H1 (cell line): ENCODE results near the gene SNX27. TPM values are rescaled to one million over a fixed set of nuclear protein-coding genes. Genes with fewer than 3 reads are reported as not detected.

Experiments used
- BRCA1 ChIP-seq: IDR thresholded peaks from 2 replicates; pipeline ENCODE4 v1.6.1; 2012; ENCODE audit warnings: low read depth, low read length, improper control_type of control experiment
- NRF1 ChIP-seq: IDR thresholded peaks from 2 replicates; pipeline ENCODE4 v1.6.1; 2011; ENCODE audit warnings: mild to moderate bottlenecking, low read depth, low read length, improper control_type of control experiment
- POLR2AphosphoS5 ChIP-seq: IDR thresholded peaks from 2 replicates; pipeline ENCODE4 v1.6.1; 2011; ENCODE audit warnings: low read depth, low read length
- RBBP5 ChIP-seq: IDR thresholded peaks from 2 replicates; pipeline ENCODE4 v1.7.1; 2012; ENCODE audit warnings: low read depth, mild to moderate bottlenecking, inconsistent platforms, low read length, moderate library complexity, borderline replicate concordance
- SIN3A ChIP-seq, 2 experiments: IDR thresholded peaks in 1 of 2; conservative IDR thresholded peaks in 1 of 2; 2 replicates each; pipeline ENCODE4 v1.6.1; 2011 to 2012; ENCODE audit warnings: low read length in 2 of 2, improper control_type of control experiment in 1 of 2, low read depth in 1 of 2, mild to moderate bottlenecking in 1 of 2
- SP1 ChIP-seq: IDR thresholded peaks from 2 replicates; pipeline ENCODE4 v1.6.1; 2011; ENCODE audit warnings: low read depth, low read length
- SUZ12 ChIP-seq: fragments of 200-600 bp; sonication (generic); IDR thresholded peaks from 2 replicates; pipeline ENCODE4 v1.6.1; 2012; ENCODE audit warnings: mild to moderate bottlenecking, inconsistent platforms, low read length, moderate library complexity, mixed read lengths
- polyA plus RNA-seq, 7 experiments: library from polyadenylated mRNA; depleted of rRNA in 3 of 7; stranded (reverse) in 5 of 7; unstranded in 2 of 7; fragments of >200 nt in 5 of 7; fragments of 200-250 nt in 2 of 7; gene quantifications; 1 replicate in 5 of 7; 2 replicates in 1 of 7; 4 replicates in 1 of 7; pipeline versions ENCODE4 v1.2.1 to v1.2.3, GENCODE V29; 2011 to 2013; ENCODE audit warnings: missing spikeins in 2 of 7, mixed read lengths in 2 of 7
- total RNA-seq: library from RNA; stranded (reverse); fragmentation: NEBNext Ultra II Directional; extraction: Animal tissue kit (Norgen Biotek cat#: 25700); gene quantifications from 2 replicates; pipeline ENCODE4 v1.2.1, GENCODE V29; 2021
- TF ChIP-seq, protein P1 (sequence below): fragments of 300-600 bp; sonication (generic); IDR thresholded peaks from 2 replicates; pipeline ENCODE4 v1.7.1; 2012; ENCODE audit warnings: low read length, moderate library complexity, mild to moderate bottlenecking, inconsistent platforms; ENCODE audit not compliant: insufficient replicate concordance
- TF ChIP-seq, protein P2 (sequence below): IDR thresholded peaks from 2 replicates; pipeline ENCODE4 v1.6.1; 2011; ENCODE audit warnings: low read length, improper control_type of control experiment

SNX27 gene
- total and polyA plus RNA-seq, 2 of the 8 experiments (the other 6 are each of a cell fraction or from before 2014, with no cell fraction given), result 23.4 to 65.4 TPM

DNA sequence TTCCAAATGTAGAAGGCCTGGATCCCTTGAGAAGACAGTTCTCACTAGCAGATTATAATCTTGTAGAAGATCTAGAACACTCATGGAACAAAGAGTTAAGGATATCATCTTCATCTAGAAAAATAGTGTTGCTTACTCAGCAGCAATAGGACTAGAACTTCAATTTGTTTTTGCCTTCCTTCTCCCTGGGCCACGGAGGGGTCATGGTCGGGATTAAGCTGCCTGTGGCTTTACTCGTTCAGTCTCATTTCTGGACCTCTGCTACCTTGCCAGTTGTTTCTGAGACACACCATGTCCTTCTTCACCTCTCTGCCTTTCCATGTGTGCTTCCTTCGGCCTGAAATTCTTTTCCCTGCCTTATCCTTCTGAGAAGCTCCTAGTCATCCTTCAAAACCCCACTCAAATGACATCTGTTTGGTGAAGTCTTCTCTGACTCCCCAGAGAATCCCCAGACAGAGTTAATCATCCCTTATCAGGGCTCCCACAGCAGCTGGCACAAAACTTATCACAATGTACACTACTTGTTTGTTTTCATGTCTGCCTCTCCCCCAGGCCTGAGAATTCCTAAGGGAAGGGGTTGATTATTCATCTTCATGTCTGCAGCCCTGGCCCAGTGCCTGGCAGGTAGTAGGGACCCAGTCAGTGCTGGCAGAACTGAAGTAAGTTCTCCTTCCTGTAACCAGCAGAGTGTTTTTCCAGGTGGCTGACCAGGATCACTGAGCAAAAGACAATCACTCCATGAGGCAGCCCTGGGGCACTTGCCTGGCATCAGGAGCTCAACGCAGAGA is 15.5 kb upstream of the SNX27 start (continued):
- TF ChIP-seq, protein P1, sequence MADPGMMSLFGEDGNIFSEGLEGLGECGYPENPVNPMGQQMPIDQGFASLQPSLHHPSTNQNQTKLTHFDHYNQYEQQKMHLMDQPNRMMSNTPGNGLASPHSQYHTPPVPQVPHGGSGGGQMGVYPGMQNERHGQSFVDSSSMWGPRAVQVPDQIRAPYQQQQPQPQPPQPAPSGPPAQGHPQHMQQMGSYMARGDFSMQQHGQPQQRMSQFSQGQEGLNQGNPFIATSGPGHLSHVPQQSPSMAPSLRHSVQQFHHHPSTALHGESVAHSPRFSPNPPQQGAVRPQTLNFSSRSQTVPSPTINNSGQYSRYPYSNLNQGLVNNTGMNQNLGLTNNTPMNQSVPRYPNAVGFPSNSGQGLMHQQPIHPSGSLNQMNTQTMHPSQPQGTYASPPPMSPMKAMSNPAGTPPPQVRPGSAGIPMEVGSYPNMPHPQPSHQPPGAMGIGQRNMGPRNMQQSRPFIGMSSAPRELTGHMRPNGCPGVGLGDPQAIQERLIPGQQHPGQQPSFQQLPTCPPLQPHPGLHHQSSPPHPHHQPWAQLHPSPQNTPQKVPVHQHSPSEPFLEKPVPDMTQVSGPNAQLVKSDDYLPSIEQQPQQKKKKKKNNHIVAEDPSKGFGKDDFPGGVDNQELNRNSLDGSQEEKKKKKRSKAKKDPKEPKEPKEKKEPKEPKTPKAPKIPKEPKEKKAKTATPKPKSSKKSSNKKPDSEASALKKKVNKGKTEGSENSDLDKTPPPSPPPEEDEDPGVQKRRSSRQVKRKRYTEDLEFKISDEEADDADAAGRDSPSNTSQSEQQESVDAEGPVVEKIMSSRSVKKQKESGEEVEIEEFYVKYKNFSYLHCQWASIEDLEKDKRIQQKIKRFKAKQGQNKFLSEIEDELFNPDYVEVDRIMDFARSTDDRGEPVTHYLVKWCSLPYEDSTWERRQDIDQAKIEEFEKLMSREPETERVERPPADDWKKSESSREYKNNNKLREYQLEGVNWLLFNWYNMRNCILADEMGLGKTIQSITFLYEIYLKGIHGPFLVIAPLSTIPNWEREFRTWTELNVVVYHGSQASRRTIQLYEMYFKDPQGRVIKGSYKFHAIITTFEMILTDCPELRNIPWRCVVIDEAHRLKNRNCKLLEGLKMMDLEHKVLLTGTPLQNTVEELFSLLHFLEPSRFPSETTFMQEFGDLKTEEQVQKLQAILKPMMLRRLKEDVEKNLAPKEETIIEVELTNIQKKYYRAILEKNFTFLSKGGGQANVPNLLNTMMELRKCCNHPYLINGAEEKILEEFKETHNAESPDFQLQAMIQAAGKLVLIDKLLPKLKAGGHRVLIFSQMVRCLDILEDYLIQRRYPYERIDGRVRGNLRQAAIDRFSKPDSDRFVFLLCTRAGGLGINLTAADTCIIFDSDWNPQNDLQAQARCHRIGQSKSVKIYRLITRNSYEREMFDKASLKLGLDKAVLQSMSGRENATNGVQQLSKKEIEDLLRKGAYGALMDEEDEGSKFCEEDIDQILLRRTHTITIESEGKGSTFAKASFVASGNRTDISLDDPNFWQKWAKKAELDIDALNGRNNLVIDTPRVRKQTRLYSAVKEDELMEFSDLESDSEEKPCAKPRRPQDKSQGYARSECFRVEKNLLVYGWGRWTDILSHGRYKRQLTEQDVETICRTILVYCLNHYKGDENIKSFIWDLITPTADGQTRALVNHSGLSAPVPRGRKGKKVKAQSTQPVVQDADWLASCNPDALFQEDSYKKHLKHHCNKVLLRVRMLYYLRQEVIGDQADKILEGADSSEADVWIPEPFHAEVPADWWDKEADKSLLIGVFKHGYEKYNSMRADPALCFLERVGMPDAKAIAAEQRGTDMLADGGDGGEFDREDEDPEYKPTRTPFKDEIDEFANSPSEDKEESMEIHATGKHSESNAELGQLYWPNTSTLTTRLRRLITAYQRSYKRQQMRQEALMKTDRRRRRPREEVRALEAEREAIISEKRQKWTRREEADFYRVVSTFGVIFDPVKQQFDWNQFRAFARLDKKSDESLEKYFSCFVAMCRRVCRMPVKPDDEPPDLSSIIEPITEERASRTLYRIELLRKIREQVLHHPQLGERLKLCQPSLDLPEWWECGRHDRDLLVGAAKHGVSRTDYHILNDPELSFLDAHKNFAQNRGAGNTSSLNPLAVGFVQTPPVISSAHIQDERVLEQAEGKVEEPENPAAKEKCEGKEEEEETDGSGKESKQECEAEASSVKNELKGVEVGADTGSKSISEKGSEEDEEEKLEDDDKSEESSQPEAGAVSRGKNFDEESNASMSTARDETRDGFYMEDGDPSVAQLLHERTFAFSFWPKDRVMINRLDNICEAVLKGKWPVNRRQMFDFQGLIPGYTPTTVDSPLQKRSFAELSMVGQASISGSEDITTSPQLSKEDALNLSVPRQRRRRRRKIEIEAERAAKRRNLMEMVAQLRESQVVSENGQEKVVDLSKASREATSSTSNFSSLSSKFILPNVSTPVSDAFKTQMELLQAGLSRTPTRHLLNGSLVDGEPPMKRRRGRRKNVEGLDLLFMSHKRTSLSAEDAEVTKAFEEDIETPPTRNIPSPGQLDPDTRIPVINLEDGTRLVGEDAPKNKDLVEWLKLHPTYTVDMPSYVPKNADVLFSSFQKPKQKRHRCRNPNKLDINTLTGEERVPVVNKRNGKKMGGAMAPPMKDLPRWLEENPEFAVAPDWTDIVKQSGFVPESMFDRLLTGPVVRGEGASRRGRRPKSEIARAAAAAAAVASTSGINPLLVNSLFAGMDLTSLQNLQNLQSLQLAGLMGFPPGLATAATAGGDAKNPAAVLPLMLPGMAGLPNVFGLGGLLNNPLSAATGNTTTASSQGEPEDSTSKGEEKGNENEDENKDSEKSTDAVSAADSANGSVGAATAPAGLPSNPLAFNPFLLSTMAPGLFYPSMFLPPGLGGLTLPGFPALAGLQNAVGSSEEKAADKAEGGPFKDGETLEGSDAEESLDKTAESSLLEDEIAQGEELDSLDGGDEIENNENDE, result no peak
- no peak for TF ChIP-seq SUZ12
- TF ChIP-seq RBBP5, result no peak
- no peak for TF ChIP-seq POLR2AphosphoS5
- TF ChIP-seq NRF1, result no peak
- TF ChIP-seq, protein P2, sequence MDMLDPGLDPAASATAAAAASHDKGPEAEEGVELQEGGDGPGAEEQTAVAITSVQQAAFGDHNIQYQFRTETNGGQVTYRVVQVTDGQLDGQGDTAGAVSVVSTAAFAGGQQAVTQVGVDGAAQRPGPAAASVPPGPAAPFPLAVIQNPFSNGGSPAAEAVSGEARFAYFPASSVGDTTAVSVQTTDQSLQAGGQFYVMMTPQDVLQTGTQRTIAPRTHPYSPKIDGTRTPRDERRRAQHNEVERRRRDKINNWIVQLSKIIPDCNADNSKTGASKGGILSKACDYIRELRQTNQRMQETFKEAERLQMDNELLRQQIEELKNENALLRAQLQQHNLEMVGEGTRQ, result no peak
- no peak for TF ChIP-seq SP1
- no peak for TF ChIP-seq SIN3A (conservative IDR thresholded peaks at IDR 0.05 in 1 of 2, IDR thresholded peaks at IDR 0.05 in 1 of 2; ENCODE audit: low read depth in 1 of 2, low read length in 2 of 2)
- no peak for TF ChIP-seq BRCA1
